Mucosa of rectum (tissue), 2 donors: ENCODE data around the gene KDM2B.
A peak's percentile ranks its signal among the peaks of the same experiment; 100 is the strongest.

Experiments used
- H3K27ac ChIP-seq, 2 donors: one replicate each; pipeline ENCODE4 v1.7.0; 2013; ENCODE audit warnings: inconsistent platforms in 2 of 2, low read depth in 2 of 2, low read length in 2 of 2
- H3K27me3 ChIP-seq, 2 donors: one replicate each; pipeline ENCODE4 v1.7.0; 2013; ENCODE audit warnings: low read length in 2 of 2; ENCODE audit not compliant: control insufficient read depth in 2 of 2, insufficient read depth in 2 of 2
- H3K36me3 ChIP-seq, 2 donors: one replicate each; pipeline ENCODE4 v1.7.0; 2013; ENCODE audit warnings: low read length in 2 of 2; ENCODE audit not compliant: control insufficient read depth in 2 of 2, insufficient read depth in 2 of 2
- H3K4me1 ChIP-seq, 2 donors: one replicate each; pipeline ENCODE4 v1.7.0; 2013; ENCODE audit warnings: low read length in 2 of 2, mild to moderate bottlenecking in 1 of 2; ENCODE audit not compliant: control insufficient read depth in 2 of 2, insufficient read depth in 2 of 2
- H3K4me3 ChIP-seq, 2 donors: one replicate each; pipeline ENCODE4 v1.7.0; 2013; ENCODE audit warnings: low read length in 2 of 2
- H3K9ac ChIP-seq, 2 donors: one replicate each; pipeline ENCODE4 v1.7.0; 2013; ENCODE audit warnings: low read length in 2 of 2, low read depth in 1 of 2, mild to moderate bottlenecking in 1 of 2
- H3K9me3 ChIP-seq, 2 donors: one replicate each; pipeline ENCODE4 v1.7.0; 2013; ENCODE audit warnings: low read length in 2 of 2; ENCODE audit not compliant: control insufficient read depth in 2 of 2
- donor health status: healthy.
- donor health status: Normal muscosa, but diverticular disease.

KDM2B gene

GRCh38 chr12:121423253-121423652, 157.6 kb downstream of the KDM2B start:
- Histone ChIP-seq H3K4me1 (no peaks in the 10 kb centered on the region), H3K27ac (no peak overlapping the region), H3K27me3 (no peaks in the 10 kb centered on the region), H3K9ac (no peak overlapping the region), H3K36me3 (peaks cover 54 to 67% of the 10 kb centered on the region in 2 donors), H3K9me3 (no peaks in the 10 kb centered on the region), H3K4me3 (no peak overlapping the region)

- Histone ChIP-seq H3K27me3 (no peaks in the 10 kb centered on the region), H3K27ac (no peak overlapping the region), H3K36me3 (peaks cover 64 to 70% of the 10 kb centered on the region in 2 donors), H3K9me3 (no peaks in the 10 kb centered on the region), H3K4me1 (no peaks in the 10 kb centered on the region), H3K4me3 (no peak overlapping the region), H3K9ac (no peak overlapping the region)
These were observed 160.7 kb downstream of the KDM2B start for GRCh38 chr12:121420109-121420508.

- H3K36me3 ChIP-seq, result peaks cover 45 to 52% of the 10 kb centered on the region in 2 donors
- no peak overlapping the region for H3K27ac ChIP-seq
- no peak overlapping the region for H3K4me3 ChIP-seq
- H3K9me3 ChIP-seq, result no peaks in the 10 kb centered on the region
- H3K27me3 ChIP-seq, result no peaks in the 10 kb centered on the region
- no peak overlapping the region for H3K9ac ChIP-seq
- no peaks in the 10 kb centered on the region for H3K4me1 ChIP-seq
These were observed 163.0 kb downstream of the KDM2B start for GRCh38 chr12:121417847-121418246.

- Histone ChIP-seq H3K9ac (no peak overlapping the region), H3K36me3 (peaks cover 19 to 24% of the 10 kb centered on the region in 2 donors), H3K27ac (no peak overlapping the region), H3K9me3 (no peaks in the 10 kb centered on the region), H3K4me3 (no peak overlapping the region), H3K27me3 (no peaks in the 10 kb centered on the region), H3K4me1 (no peaks in the 10 kb centered on the region)
These were observed 166.9 kb downstream of the KDM2B start for GRCh38 chr12:121413917-121414316.

GRCh38 chr12:121405211-121405610, 175.6 kb downstream of the KDM2B start:
- H3K36me3 ChIP-seq, result peaks cover 9 to 24% of the 10 kb centered on the region in 2 donors
- H3K27me3 ChIP-seq, result no peaks in the 10 kb centered on the region
- H3K9me3 ChIP-seq, result no peaks in the 10 kb centered on the region
- no peak overlapping the region for H3K4me3 ChIP-seq
- peaks cover 4 to 10% of the 10 kb centered on the region in 2 donors for H3K4me1 ChIP-seq
- no peak overlapping the region for H3K9ac ChIP-seq
- no peak overlapping the region for H3K27ac ChIP-seq

- Histone ChIP-seq H3K4me3 (no peak overlapping the region), H3K9ac (no peak overlapping the region), H3K27me3 (no peaks in the 10 kb centered on the region), H3K36me3 (peaks cover 9 to 24% of the 10 kb centered on the region in 2 donors), H3K27ac (no peak overlapping the region), H3K9me3 (no peaks in the 10 kb centered on the region), H3K4me1 (peaks cover 4 to 10% of the 10 kb centered on the region in 2 donors)
These were observed 176.1 kb downstream of the KDM2B start for GRCh38 chr12:121404734-121405133.

GRCh38 chr12:121403721-121404120, 177.1 kb downstream of the KDM2B start:
- Histone ChIP-seq H3K4me1 (peaks cover 12 to 15% of the 10 kb centered on the region in 2 donors), H3K27me3 (no peaks in the 10 kb centered on the region), H3K4me3 (no peak overlapping the region), H3K9ac (no peak overlapping the region), H3K9me3 (no peaks in the 10 kb centered on the region), H3K36me3 (peaks cover 9 to 24% of the 10 kb centered on the region in 2 donors), H3K27ac (no peak overlapping the region)

- Histone ChIP-seq H3K36me3 (peaks cover 3 to 10% of the 10 kb centered on the region in 2 donors), H3K27me3 (no peaks in the 10 kb centered on the region), H3K4me3 (peak overlapping the region; percentile 84 to 97), H3K9me3 (no peaks in the 10 kb centered on the region), H3K9ac (peak overlapping the region; percentile 92 to 94), H3K4me1 (peaks cover 13 to 15% of the 10 kb centered on the region in 2 donors), H3K27ac (peak overlapping the region; percentile 93 to 95)
These were observed 180.3 kb downstream of the KDM2B start for GRCh38 chr12:121400332-121401139.

GRCh38 chr12:121399391-121400331, 181.2 kb downstream of the KDM2B start, which contains the start of gene RNF34:
RNF34 (plus strand) TSS chr12:121400118; CDS start chr12:121400213, 95 bp downstream.
- Histone ChIP-seq H3K9ac (peak within 1 kb of the TSS; percentile 92 to 94), H3K27me3 (no peaks in the 10 kb centered on the region), H3K4me1 (peaks cover 13 to 15% of the 10 kb centered on the region in 2 donors), H3K9me3 (no peaks in the 10 kb centered on the region), H3K36me3 (peaks cover 0 to 2% of the 10 kb centered on the region in 2 donors), H3K27ac (peak within 1 kb of the TSS; percentile 93 to 95), H3K4me3 (peak within 1 kb of the TSS; percentile 84 to 97)

GRCh38 chr12:121398355-121398754, 182.5 kb downstream of the KDM2B start:
- no peak overlapping the region for H3K27ac ChIP-seq
- H3K4me3 ChIP-seq, result no peak overlapping the region
- no peaks in the 10 kb centered on the region for H3K27me3 ChIP-seq
- H3K36me3 ChIP-seq, result peaks cover 0 to under 1% of the 10 kb centered on the region in 2 donors
- H3K4me1 ChIP-seq, result peaks cover 13 to 15% of the 10 kb centered on the region in 2 donors
- no peaks in the 10 kb centered on the region for H3K9me3 ChIP-seq
- no peak overlapping the region for H3K9ac ChIP-seq
